Esophagus (tissue), 2 donors: ENCODE results near the gene RALGPS2. TPM values are rescaled to one million over a fixed set of nuclear protein-coding genes. Genes with fewer than 3 reads are reported as not detected.

Experiments used
- H3K27ac ChIP-seq, 2 donors: one replicate each; pipeline ENCODE4 v1.5.1; 2013; ENCODE audit warnings: low read depth in 2 of 2, mild to moderate bottlenecking in 2 of 2, inconsistent platforms in 1 of 2, low read length in 1 of 2, moderate library complexity in 1 of 2
- H3K27me3 ChIP-seq, 2 donors: one replicate each; pipeline ENCODE4 v1.6.1; 2013; ENCODE audit warnings: low read length in 2 of 2, control low read depth in 1 of 2, mild to moderate bottlenecking in 1 of 2; ENCODE audit not compliant: insufficient read depth in 2 of 2, control insufficient read depth in 1 of 2
- H3K36me3 ChIP-seq, 2 donors: one replicate each; pipeline ENCODE4 v1.6.1; 2013; ENCODE audit warnings: low read length in 1 of 2; ENCODE audit not compliant: control insufficient read depth in 2 of 2, insufficient read depth in 2 of 2
- H3K4me1 ChIP-seq, 2 donors: one replicate each; pipeline ENCODE4 v1.6.1; 2013; ENCODE audit warnings: low read length in 1 of 2; ENCODE audit not compliant: control insufficient read depth in 2 of 2, insufficient read depth in 2 of 2
- H3K4me3 ChIP-seq, 2 donors: one replicate each; pipeline ENCODE4 v1.5.1; 2013; ENCODE audit warnings: low read length in 2 of 2, mild to moderate bottlenecking in 2 of 2, low read depth in 1 of 2, moderate library complexity in 1 of 2
- H3K9me3 ChIP-seq, 2 donors: one replicate each; pipeline ENCODE4 v1.6.1; 2013; ENCODE audit warnings: mild to moderate bottlenecking in 2 of 2, low read depth in 1 of 2, low read length in 1 of 2, moderate library complexity in 1 of 2; ENCODE audit not compliant: control insufficient read depth in 2 of 2, insufficient read depth in 1 of 2
- WGBS, 2 donors: extraction: QIAGEN DNeasy Blood & Tissue Kit; methylation state at CpG; one replicate each; pipeline ENCODE4 v1.1.7; 2013; 5-methylcytosine and 5-hydroxymethylcytosine counted together
- polyA plus RNA-seq, 2 donors: library from polyadenylated mRNA; stranded (reverse); fragments of 200-250 nt; gene quantifications; one replicate each; pipeline ENCODE4 v1.2.3, GENCODE V29; 2013
- donor health status: healthy with polysubstance abuse.
- donor health status: Bipolar disorder and iron deficiency.

The RALGPS2 gene
- polyA plus RNA-seq, 2 donors: 7.6 to 8.6 TPM

DNA sequence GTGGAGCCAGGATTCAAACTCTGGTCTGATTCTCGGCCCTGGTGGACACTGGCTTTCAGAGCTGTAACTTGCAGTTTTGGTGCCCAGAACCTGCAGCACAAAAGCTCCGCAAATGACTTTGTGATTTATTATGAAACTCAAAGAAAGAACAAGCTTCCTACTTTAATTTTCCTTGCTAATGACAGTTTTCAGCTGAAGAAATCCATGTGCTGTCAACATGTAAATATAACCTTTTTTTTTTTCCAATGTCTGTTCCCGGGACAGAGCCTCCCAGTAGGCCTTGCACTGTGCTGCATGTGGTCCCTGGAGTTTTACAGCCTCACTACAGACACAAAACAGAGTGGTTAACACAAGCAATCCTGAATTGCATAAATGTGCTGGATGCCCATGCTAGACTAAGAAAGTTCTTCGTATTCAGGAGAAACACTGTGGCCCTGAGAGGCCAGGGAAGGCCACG is 208.1 kb downstream of the RALGPS2 start:
- 66 to 71% methylated on average over 5 of the region's 5 CpGs for WGBS, 2 donors
- Histone ChIP-seq H3K36me3 (no peaks in the 10 kb centered on the region), H3K9me3 (no peaks in the 10 kb centered on the region), H3K4me3 (no peak overlapping the region), H3K27me3 (no peaks in the 10 kb centered on the region), H3K4me1 (peaks cover 0 to 5% of the 10 kb centered on the region in 2 donors), H3K27ac (peak overlapping the region; percentile 56 to 83)

DNA sequence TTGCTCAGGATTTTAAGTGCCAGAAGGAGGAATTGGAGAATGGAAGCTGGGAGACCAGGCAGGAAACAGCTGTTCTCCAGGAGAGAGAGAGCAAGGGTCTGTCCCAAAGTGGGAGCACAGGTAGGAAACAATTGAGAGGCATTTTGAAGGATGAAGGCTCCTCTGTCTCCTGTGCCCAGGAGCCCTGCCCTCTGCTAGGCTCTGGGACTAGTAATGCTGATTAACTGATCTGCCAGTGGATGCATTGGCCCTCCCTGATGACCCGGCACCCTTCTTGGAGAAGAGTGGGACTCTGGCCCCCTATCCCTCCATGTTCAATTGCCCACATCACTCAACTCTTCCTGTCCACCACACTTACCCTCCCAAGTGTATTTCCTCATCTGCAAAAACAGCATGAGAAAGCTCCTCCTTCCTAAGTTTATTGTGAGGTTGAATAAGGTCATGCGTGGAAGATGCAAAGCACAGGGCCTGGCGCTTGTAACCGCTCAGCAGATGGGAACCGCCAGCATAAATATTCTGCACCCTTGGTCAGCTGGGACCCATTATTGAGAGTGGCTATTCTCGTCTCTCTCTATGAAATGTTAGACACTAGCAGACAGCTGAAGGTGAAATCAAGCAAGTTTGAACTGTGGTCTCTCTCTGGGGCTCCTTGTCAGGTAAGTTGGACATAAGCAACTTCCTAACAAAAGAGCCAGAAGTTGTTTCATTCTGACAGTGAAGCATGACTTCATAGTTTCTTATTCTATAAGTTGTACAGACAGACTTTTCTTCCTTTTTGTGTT is 208.9 kb downstream of the RALGPS2 start:
- peak overlapping the region; percentile 56 to 83 for H3K27ac ChIP-seq
- no peak overlapping the region for H3K4me3 ChIP-seq
- peaks cover 0 to 6% of the 10 kb centered on the region in 2 donors for H3K4me1 ChIP-seq
- H3K27me3 ChIP-seq: no peaks in the 10 kb centered on the region
- no peaks in the 10 kb centered on the region for H3K36me3 ChIP-seq
- 61 to 79% methylated on average over 6 of the region's 6 CpGs for WGBS, 2 donors
- no peaks in the 10 kb centered on the region for H3K9me3 ChIP-seq

DNA sequence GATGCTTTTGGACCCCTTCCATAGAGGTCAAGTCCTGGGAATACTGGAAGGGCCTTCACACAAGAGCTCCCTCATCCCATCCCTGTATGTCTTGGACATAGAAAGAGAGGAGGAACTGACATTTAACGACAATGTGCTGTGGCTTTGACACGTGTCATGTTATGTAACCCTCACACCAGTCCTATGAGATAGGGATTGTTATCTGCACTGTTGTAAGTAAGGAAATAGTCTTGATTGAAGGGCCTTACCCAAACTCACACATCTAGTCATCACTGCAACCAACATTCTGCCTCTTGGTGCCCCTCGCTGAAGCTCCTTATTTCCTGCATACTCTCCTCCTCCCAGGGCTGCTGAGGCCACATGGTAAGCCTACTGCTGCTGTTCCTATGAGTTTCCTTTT is 209.5 kb downstream of the RALGPS2 start:
- Histone ChIP-seq H3K4me1 (peaks cover 0 to 6% of the 10 kb centered on the region in 2 donors), H3K27me3 (no peaks in the 10 kb centered on the region), H3K27ac (peak overlapping the region in 1 of 2 donors; percentile 83), H3K4me3 (no peak overlapping the region), H3K9me3 (no peaks in the 10 kb centered on the region), H3K36me3 (no peaks in the 10 kb centered on the region)
- 74 to 79% methylated on average over 3 of the region's 3 CpGs for WGBS, 2 donors

DNA sequence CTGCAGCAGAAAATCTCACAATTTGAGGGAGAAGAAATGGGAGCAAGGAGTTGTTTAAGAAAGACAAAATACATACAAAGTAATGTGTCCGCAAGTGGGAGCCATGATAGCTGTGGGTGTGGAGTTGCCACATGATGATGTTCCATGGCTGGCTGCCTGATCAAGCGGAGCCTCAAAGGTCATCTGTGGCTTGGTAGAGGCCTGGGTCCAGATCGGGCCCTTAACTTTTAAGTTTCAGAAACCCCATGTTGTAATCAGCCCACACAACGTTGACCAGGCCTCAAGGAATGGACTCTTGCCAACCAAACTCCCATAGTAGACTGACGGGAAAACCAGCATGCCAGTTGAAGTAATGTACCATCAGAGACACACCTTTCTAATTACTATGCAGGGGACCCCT is 210.6 kb downstream of the RALGPS2 start:
- Histone ChIP-seq H3K4me1 (peaks cover 0 to 6% of the 10 kb centered on the region in 2 donors), H3K36me3 (no peaks in the 10 kb centered on the region), H3K27ac (no peak overlapping the region), H3K9me3 (no peaks in the 10 kb centered on the region), H3K4me3 (no peak overlapping the region), H3K27me3 (no peaks in the 10 kb centered on the region)
- WGBS, 2 donors: 65 to 72% methylated on average over 5 of the region's 5 CpGs

DNA sequence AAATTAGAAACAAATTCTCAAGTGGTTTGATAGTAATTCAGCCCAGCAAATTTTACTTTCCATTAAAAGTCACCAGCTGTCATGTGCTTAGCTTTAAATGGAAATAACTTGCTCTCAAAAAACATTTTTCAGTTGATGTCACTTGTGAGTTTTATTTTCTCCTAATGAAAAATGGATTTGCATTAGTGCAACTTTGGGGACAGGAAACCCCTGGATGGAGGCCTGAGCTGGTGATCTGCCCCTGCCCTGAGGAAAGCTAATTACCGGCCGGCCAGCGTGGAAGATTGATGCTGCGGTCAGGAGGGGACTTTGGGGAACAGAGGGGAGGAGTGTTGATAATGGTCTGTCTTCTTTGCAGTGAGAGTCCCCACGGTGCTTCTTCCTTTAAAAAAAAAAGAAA is 212.7 kb downstream of the RALGPS2 start:
- Histone ChIP-seq H3K27me3 (no peaks in the 10 kb centered on the region), H3K9me3 (no peaks in the 10 kb centered on the region), H3K4me1 (peaks cover 0 to 9% of the 10 kb centered on the region in 2 donors), H3K36me3 (no peaks in the 10 kb centered on the region), H3K27ac (peak overlapping the region; percentile 58 to 73), H3K4me3 (no peak overlapping the region)
- WGBS, 2 donors: 56 to 60% methylated on average over 5 of the region's 5 CpGs

DNA sequence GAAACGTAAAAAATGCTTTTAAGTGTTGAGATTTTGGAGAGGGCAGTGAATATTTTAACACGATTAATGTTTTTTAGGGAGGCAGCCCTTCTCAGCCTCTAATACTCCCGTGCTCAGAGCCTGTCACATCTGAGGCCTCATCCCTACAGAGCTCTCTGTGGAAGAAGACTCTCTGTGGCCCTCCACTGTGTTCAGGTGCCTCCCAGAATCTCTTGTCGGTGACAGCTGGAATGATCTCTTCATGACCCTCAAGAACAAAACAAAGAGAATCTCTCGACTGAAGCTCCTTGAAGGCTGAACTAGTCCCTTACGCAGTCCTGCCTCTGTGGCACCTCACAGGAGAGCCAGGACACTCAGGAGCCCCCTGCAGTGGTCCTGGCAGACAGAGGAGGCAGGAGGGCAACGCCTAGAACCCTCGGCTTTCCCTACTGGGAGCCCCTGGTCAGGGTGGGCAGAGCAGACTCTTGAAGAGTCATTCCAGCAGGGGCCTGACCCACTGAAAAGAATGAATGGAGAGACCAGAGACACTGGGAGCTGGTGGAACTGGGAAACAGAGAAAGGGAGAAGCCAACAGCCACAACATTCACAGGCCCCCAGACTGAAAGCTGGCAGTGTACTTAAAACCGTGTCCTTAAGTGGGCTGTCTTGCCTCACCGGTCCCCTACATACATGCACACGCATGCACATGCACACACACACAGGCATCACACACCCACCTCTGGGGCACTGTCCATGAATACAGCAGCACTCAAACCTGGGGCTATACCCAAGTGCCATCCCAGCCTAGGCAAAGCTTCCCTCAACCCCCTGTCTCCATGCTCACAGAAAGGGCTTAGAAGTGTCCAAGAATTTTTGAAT is 213.3 kb downstream of the RALGPS2 start:
- 54 to 55% methylated on average over 11 of the region's 11 CpGs for WGBS, 2 donors
- peaks cover 0 to 9% of the 10 kb centered on the region in 2 donors for H3K4me1 ChIP-seq

DNA sequence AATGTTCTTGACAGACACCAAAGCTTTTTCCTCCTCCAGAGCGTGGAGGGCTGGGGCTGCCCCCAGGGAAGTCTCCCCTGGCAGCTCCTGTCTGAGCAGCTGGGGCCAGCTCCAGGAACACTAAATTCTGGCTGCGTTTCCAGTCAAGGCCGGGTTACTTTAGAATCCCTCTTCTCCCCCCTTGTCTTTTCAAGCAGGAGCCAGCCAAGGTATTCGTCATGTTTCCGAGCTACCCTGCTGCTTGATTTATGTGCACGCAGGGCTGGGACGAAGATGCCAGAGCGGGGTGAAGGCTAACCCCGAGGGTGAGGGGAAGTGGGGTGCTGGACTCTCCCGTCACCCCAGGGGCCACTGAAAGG is 213.9 kb downstream of the RALGPS2 start:
- Histone ChIP-seq H3K27ac (peak overlapping the region; percentile 73 to 91), H3K27me3 (no peaks in the 10 kb centered on the region), H3K36me3 (no peaks in the 10 kb centered on the region), H3K9me3 (no peaks in the 10 kb centered on the region), H3K4me1 (peaks cover 0 to 9% of the 10 kb centered on the region in 2 donors), H3K4me3 (no peak overlapping the region)
- WGBS, 2 donors: 19 to 47% methylated on average over 10 of the region's 10 CpGs

More for the DNA sequence above, 213.3 kb downstream of the RALGPS2 start:
- H3K27me3 ChIP-seq: no peaks in the 10 kb centered on the region
- no peaks in the 10 kb centered on the region for H3K36me3 ChIP-seq
- no peak overlapping the region for H3K4me3 ChIP-seq
- no peaks in the 10 kb centered on the region for H3K9me3 ChIP-seq
- peak overlapping the region; percentile 73 to 91 for H3K27ac ChIP-seq

DNA sequence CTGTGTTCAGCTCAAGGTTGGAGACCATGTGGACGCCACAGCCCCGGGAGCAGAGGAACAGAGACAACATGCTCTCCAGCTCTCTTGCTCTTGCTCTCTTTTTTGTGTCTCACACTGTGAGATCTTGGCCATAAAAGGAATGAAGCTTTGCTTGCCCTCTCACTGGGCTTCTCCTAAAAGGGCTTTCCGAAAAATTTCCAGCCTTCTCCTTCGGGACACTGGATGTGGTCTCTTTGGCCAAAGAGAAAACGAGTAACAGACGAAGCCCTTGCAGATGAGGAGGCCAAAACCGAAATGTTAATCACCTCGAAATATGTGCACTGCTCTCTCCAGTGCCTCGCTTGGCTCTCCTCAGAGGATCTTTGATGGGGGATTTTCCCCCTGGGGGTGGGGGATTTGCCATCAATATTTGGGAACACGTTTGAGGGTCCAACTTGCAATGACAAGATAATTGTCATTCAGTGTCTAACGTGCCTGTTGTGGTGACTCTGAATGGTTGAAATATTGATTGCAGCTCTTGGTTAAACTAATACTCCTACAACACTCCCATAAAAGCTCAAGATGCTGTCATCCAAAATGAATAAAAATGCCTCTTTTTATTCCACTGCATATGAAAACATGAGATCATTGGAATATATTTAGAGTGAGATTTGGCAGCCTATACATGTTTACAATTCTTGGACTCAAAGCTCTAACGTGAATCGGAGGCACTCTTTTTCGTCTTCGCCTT is 214.5 kb downstream of the RALGPS2 start:
- H3K4me3 ChIP-seq: no peak overlapping the region
- H3K27ac ChIP-seq: peak overlapping the region in 1 of 2 donors; percentile 91
- WGBS, 2 donors: 48 to 56% methylated on average over 15 of the region's 15 CpGs

DNA sequence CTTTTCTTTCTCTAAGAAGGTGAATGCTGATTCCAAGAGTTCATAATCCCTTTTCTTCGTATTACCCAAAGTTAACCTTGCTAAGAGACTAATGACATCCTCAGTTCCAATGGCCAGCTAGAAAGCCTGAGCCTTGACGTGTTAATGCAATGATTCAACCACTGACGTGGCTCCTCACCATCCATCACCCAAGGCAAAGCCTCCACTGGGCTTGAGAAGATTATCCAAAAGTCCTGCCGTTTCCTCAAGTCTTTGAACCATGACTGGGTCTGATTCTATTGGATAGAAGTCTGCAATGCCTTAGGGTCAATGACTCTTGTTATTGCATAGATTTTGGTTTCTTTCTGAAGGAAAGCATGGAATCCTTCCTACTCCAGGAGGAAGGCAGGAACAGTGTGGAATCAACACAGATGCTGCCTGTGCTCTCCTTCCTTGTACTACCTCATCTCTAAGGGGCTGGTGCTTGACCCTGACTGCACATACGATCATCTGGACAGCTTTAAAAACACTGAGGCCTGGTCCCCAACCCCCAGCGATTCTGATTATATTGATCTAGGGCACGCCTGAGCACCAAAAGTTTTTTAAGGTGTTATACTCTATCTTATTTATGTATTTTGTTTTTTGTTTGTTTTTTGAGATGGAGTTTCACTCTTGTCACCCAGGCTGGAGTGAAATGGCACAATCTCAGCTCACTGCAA is 215.2 kb downstream of the RALGPS2 start:
- peak overlapping the region in 1 of 2 donors; percentile 15 for H3K27ac ChIP-seq
- no peaks in the 10 kb centered on the region for H3K36me3 ChIP-seq
- H3K4me1 ChIP-seq: peaks cover 0 to 6% of the 10 kb centered on the region in 2 donors
- no peaks in the 10 kb centered on the region for H3K27me3 ChIP-seq
- no peaks in the 10 kb centered on the region for H3K9me3 ChIP-seq
- 60 to 68% methylated on average over 7 of the region's 7 CpGs for WGBS, 2 donors
- no peak overlapping the region for H3K4me3 ChIP-seq

More for the DNA sequence above, 214.5 kb downstream of the RALGPS2 start:
- Histone ChIP-seq H3K27me3 (no peaks in the 10 kb centered on the region), H3K9me3 (no peaks in the 10 kb centered on the region), H3K4me1 (peaks cover 0 to 9% of the 10 kb centered on the region in 2 donors), H3K36me3 (no peaks in the 10 kb centered on the region)
